Measurements from ENCODE around the gene ETFA.

Gene ETFA

DNA sequence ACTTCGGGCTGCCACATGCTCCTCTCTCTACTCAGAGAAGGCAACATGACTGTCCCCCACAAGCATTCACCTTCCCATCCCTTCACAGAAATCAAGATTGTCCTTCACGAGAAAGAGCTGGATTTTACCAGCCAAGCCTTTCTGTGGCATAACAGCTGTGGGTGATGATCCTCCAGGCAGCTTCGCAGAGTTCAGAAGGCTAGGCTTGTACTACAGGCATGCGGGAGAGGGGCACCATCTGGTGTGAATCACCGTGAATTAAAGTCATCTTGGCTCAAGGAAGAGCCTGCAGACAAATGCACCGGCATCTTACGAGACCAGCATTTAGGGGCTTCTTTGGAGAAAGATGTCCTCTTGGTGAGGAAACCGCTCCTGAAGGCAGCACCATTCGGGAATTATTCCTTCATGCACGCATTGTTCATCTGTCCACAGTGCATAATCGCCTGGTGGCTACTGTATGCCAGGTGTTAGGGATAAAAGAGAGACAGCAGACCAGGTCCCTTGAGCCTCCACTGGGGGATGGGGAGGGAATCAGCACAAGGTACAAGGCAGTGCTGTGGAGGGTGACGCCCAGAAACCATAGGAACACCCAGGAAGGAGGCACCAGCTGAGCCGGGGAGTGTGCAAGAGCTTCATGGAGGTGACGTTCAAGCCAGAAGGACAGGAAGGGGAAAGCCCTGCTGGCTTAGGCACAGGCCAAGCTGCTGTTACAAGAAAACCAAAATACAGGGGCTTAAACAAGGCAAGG is 142.9 kb downstream of the ETFA start:
- DNase-seq = no peak

DNA sequence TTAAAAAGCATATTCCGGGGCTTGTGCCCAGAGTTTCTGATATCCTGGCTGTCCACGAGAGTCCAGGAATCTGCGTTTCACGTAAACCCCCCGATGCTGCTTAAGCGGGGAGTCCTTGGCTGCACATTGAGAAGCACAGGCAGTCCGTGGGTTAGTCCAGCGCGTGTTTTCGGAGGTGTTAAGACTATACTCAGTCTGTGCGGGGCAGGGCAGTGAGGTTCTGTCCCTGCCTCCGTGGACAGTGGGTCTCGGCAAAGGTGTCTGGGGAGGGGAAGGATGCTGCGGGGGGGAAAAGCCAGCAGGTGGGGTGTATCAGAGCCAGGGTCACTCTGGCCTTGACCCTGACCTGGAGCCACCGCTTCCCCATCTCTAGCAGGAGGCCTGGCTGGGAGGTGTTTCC is 145.3 kb downstream of the ETFA start:
- DNase-seq = no peak
